GM12873 (cell line): ENCODE measurements around the gene OSBPL6.

Source experiments
- CTCF ChIP-seq: IDR thresholded peaks from 2 replicates; pipeline ENCODE4 v1.5.1; 2012; ENCODE audit warnings: low read depth, mild to moderate bottlenecking, moderate library complexity, low read length, control low read depth; ENCODE audit not compliant: insufficient read depth; ENCODE audit errors: missing control alignments

Gene OSBPL6

GRCh38 chr2:178429336-178429735 is 235.0 kb downstream of the OSBPL6 start:
- TF ChIP-seq CTCF = no peak

- TF ChIP-seq CTCF = no peak
Observed at GRCh38 chr2:178436662-178437061, 242.3 kb downstream of the OSBPL6 start.

- TF ChIP-seq CTCF = no peak
Observed at GRCh38 chr2:178441426-178441825, 247.1 kb downstream of the OSBPL6 start.

GRCh38 chr2:178448968-178449661 is 254.8 kb downstream of the OSBPL6 start:
- TF ChIP-seq CTCF = no peak

- no peak for TF ChIP-seq CTCF
Observed at GRCh38 chr2:178449700-178450523, 255.6 kb downstream of the OSBPL6 start.

- TF ChIP-seq CTCF = no peak
Observed at GRCh38 chr2:178450524-178450773, 256.1 kb downstream of the OSBPL6 start.

- TF ChIP-seq CTCF = no peak
Observed at GRCh38 chr2:178450774-178451525, 256.6 kb downstream of the OSBPL6 start, which contains the start of the genes PJVK and PRKRA. Gene PJVK, plus strand, starts transcription at chr2:178451378. Its CDS starts 2,032 bp downstream, at chr2:178453410. Gene PRKRA, minus strand, starts transcription at chr2:178451175. Its CDS starts 145 bp downstream, at chr2:178451030.
